ENCODE results near the gene NUP205.
"Not testable (repeated sequence)": the region's sequence is repeated elsewhere in the genome, so short reads cannot be mapped to it uniquely, and the experiment has no call there.

DNA sequence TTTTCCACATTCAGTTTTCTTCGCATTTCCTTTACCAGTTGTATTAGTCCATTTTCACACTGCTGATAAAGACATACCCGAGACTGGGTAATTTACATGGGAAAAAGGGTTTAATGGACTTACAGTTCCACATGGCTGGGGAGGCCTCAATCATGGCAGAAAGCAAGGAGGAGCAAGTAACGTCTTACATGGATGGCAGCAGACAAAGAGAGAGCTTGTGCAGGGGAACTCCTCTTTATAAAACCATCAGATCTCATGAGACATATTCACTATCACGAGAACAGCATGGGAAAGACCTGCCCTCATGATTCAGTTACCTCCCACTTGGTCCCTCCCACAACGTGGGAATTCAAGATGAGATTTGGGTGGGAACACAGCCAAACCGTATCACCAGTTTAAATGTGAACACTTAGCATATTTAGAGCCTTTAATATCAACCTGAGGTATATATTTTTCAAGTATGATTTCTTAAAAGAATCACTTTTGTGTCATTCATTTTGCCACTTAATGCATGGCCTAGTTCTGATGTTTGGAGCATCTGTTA, 111.2 kb downstream of the NUP205 start:
- TF ChIP-seq EZH2phosphoT487 (IDR thresholded peaks at IDR 0.05; ENCODE audit: borderline replicate concordance); POLR2AphosphoS5 (IDR thresholded peaks at IDR 0.05; ENCODE audit: low read depth, low read length); POLR2A (IDR thresholded peaks at IDR 0.05; ENCODE audit: borderline replicate concordance, extremely low read depth, insufficient read depth, insufficient read length); EGR1 (IDR thresholded peaks at IDR 0.05; ENCODE audit: low read depth): not testable (repeated sequence)
- TF ChIP-seq, protein P1, sequence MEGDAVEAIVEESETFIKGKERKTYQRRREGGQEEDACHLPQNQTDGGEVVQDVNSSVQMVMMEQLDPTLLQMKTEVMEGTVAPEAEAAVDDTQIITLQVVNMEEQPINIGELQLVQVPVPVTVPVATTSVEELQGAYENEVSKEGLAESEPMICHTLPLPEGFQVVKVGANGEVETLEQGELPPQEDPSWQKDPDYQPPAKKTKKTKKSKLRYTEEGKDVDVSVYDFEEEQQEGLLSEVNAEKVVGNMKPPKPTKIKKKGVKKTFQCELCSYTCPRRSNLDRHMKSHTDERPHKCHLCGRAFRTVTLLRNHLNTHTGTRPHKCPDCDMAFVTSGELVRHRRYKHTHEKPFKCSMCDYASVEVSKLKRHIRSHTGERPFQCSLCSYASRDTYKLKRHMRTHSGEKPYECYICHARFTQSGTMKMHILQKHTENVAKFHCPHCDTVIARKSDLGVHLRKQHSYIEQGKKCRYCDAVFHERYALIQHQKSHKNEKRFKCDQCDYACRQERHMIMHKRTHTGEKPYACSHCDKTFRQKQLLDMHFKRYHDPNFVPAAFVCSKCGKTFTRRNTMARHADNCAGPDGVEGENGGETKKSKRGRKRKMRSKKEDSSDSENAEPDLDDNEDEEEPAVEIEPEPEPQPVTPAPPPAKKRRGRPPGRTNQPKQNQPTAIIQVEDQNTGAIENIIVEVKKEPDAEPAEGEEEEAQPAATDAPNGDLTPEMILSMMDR (IDR thresholded peaks at IDR 0.05 in 2 of 3, conservative IDR thresholded peaks at IDR 0.05 in 1 of 3; ENCODE audit: borderline replicate concordance in 1 of 3, insufficient read depth in 1 of 3, low read depth in 2 of 3, low read length in 2 of 3): not testable (repeated sequence)
- TF ChIP-seq, protein P2, sequence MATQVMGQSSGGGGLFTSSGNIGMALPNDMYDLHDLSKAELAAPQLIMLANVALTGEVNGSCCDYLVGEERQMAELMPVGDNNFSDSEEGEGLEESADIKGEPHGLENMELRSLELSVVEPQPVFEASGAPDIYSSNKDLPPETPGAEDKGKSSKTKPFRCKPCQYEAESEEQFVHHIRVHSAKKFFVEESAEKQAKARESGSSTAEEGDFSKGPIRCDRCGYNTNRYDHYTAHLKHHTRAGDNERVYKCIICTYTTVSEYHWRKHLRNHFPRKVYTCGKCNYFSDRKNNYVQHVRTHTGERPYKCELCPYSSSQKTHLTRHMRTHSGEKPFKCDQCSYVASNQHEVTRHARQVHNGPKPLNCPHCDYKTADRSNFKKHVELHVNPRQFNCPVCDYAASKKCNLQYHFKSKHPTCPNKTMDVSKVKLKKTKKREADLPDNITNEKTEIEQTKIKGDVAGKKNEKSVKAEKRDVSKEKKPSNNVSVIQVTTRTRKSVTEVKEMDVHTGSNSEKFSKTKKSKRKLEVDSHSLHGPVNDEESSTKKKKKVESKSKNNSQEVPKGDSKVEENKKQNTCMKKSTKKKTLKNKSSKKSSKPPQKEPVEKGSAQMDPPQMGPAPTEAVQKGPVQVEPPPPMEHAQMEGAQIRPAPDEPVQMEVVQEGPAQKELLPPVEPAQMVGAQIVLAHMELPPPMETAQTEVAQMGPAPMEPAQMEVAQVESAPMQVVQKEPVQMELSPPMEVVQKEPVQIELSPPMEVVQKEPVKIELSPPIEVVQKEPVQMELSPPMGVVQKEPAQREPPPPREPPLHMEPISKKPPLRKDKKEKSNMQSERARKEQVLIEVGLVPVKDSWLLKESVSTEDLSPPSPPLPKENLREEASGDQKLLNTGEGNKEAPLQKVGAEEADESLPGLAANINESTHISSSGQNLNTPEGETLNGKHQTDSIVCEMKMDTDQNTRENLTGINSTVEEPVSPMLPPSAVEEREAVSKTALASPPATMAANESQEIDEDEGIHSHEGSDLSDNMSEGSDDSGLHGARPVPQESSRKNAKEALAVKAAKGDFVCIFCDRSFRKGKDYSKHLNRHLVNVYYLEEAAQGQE (IDR thresholded peaks at IDR 0.05; ENCODE audit: low read depth): not testable (repeated sequence)
- TF ChIP-seq, protein P3, sequence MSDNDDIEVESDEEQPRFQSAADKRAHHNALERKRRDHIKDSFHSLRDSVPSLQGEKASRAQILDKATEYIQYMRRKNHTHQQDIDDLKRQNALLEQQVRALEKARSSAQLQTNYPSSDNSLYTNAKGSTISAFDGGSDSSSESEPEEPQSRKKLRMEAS (IDR thresholded peaks at IDR 0.05): not testable (repeated sequence)
